K562 (cell line): ENCODE measurements around the gene UBQLN3. TPM values are rescaled to one million over a fixed set of nuclear protein-coding genes. Genes with fewer than 3 reads are reported as not detected.
A peak's percentile ranks its signal among the peaks of the same experiment; 100 is the strongest.

Experiments used
- ATAC-seq: fragments of 200-7000 bp; cut with Tn5 transposase; 3 replicates; pipeline ENCODE4 v1.9.1; 2020; ENCODE audit warnings: moderate library complexity
- BruUV-seq: library from RNA; stranded (reverse); fragments of 400-500 nt; replicated peaks from 2 replicates; lab custom pipeline; 2021; lab: Mats Ljungman, UMichigan
- CTCF ChIA-PET: fragments of 300-600 bp; formaldehyde crosslinking; extraction: SDS; loops from one replicate; lab custom pipeline; 2021; ENCODE audit warnings: low intra/inter-chr PET ratio; lab: Yijun Ruan, JAX
- POLR2A ChIA-PET: fragments of 300-600, 350-650 bp; sonication (Branson Sonifier 250); formaldehyde crosslinking; extraction: SDS; loops from one replicate; lab custom pipeline; 2021; ENCODE audit warnings: antibody characterized with exemption, inconsistent platforms; lab: Yijun Ruan, JAX
- DNase-seq, 4 experiments: peaks; one replicate each; pipeline versions ENCODE4 v3.0.0 to v3.0.0-alpha.2; 2011 to 2018; ENCODE audit warnings: low spot score in 3 of 4, mixed read lengths in 3 of 4; ENCODE audit errors: extremely low read depth in 1 of 4
- FAIRE-seq: peaks from 2 replicates; lab custom pipeline; 2011; peaks lifted over from hg19 to GRCh38; lab: Jason Lieb, UNC
- H2AFZ ChIP-seq: 2 replicates; pipeline ENCODE4 v1.6.0; 2011; ENCODE audit warnings: low read depth, low read length, control low read depth, inconsistent platforms
- H3K27ac ChIP-seq: fragments of 200-600 bp; 3 replicates; pipeline ENCODE4 v1.8.0; 2011; ENCODE audit warnings: low read depth, mild to moderate bottlenecking, control low read depth, inconsistent platforms, low read length, moderate library complexity, mixed read lengths; ENCODE audit errors: extremely low read depth
- H3K27me3 ChIP-seq, 2 experiments: fragments of 300-600 bp in 1 of 2; 2 replicates in 1 of 2; 3 replicates in 1 of 2; pipeline versions ENCODE4 v1.6.0 to v1.8.0; 2011; ENCODE audit warnings: inconsistent platforms in 2 of 2, low read length in 2 of 2, mild to moderate bottlenecking in 1 of 2, mixed read lengths in 1 of 2, moderate library complexity in 1 of 2; ENCODE audit not compliant: control insufficient read depth in 2 of 2, insufficient read depth in 2 of 2
- H3K36me3 ChIP-seq: fragments of 300-600 bp; 3 replicates; pipeline ENCODE4 v1.8.0; 2011; ENCODE audit warnings: mild to moderate bottlenecking, low read length, inconsistent platforms; ENCODE audit not compliant: control insufficient read depth, insufficient read depth
- H3K4me1 ChIP-seq, 2 experiments: fragments of 200-600 bp in 1 of 2; replicated peaks in 1 of 2; 2 replicates in 1 of 2; 3 replicates in 1 of 2; pipeline versions ENCODE4 v1.5.1 to v1.8.0; 2011; ENCODE audit warnings: inconsistent platforms in 2 of 2, low read length in 2 of 2, mild to moderate bottlenecking in 1 of 2, mixed read lengths in 1 of 2, moderate library complexity in 1 of 2; ENCODE audit not compliant: control insufficient read depth in 2 of 2, insufficient read depth in 2 of 2
- H3K4me2 ChIP-seq: 2 replicates; pipeline ENCODE4 v1.6.1; 2011; ENCODE audit warnings: low read length, control low read depth, inconsistent platforms, mixed read lengths; ENCODE audit not compliant: insufficient read depth
- H3K4me3 ChIP-seq: fragments of 200-600 bp; sonication (generic), shearing (Covaris generic); 2 replicates; pipeline ENCODE4 v1.5.1; 2016; ENCODE audit warnings: control low read depth, inconsistent platforms
- H3K79me2 ChIP-seq: fragments of 200-600 bp; 3 replicates; pipeline ENCODE4 v1.8.0; 2011; ENCODE audit warnings: low read length, inconsistent platforms; ENCODE audit not compliant: control insufficient read depth, insufficient read depth
- H3K9ac ChIP-seq, 2 experiments: 2 replicates each; pipeline versions ENCODE4 v1.6.0 to v1.6.1; 2011; ENCODE audit warnings: low read depth in 2 of 2, low read length in 2 of 2, control low read depth in 1 of 2, inconsistent platforms in 1 of 2, mild to moderate bottlenecking in 1 of 2, mixed read lengths in 1 of 2; ENCODE audit not compliant: insufficient read depth in 1 of 2
- H3K9me1 ChIP-seq: one replicate; pipeline ENCODE4 v1.6.0; 2011; ENCODE audit warnings: inconsistent platforms, mild to moderate bottlenecking, low read length, moderate library complexity; ENCODE audit not compliant: control insufficient read depth, insufficient read depth
- H3K9me3 ChIP-seq: replicated peaks from 2 replicates; pipeline ENCODE4 v1.5.1; 2011; ENCODE audit warnings: low read depth, low read length, inconsistent platforms; ENCODE audit not compliant: control insufficient read depth, insufficient read depth
- H4K20me1 ChIP-seq: replicated peaks from 2 replicates; pipeline ENCODE4 v1.6.1; 2011; ENCODE audit warnings: low read length, inconsistent platforms, mixed read lengths; ENCODE audit not compliant: control insufficient read depth, insufficient read depth
- ETV5 ChIP-seq: sonication (generic); formaldehyde crosslinking; IDR thresholded peaks from 2 replicates; pipeline ENCODE4 v1.4.0; 2020; ENCODE audit warnings: low read depth, mild to moderate bottlenecking, missing genetic modification reagents
- PBX2 ChIP-seq, 2 experiments: IDR thresholded peaks in 1 of 2; conservative IDR thresholded peaks in 1 of 2; 2 replicates each; pipeline ENCODE4 v1.6.1; 2016; ENCODE audit warnings: low read depth in 2 of 2, mild to moderate bottlenecking in 1 of 2, missing compliant biosample characterization in 1 of 2, missing genetic modification characterization in 1 of 2, moderate library complexity in 1 of 2
- PRDM10 ChIP-seq: fragments of 450-650 bp; IDR thresholded peaks from 2 replicates; pipeline ENCODE4 v1.6.1; 2018; ENCODE audit not compliant: partially characterized antibody
- SAP30 ChIP-seq: fragments of 200-600 bp; sonication (generic); IDR thresholded peaks from 2 replicates; pipeline ENCODE4 v1.6.1; 2012; ENCODE audit warnings: borderline replicate concordance, low read depth, mild to moderate bottlenecking, moderate library complexity, low read length, control low read depth, inconsistent platforms; ENCODE audit not compliant: insufficient read depth, poor library complexity, severe bottlenecking
- ZBTB34 ChIP-seq: fragments of 250-450 bp; sonication (Bioruptor Pico); IDR thresholded peaks from 2 replicates; pipeline ENCODE4 v1.8.0; 2021; ENCODE audit warnings: mild to moderate bottlenecking, moderate library complexity
- ZNF253 ChIP-seq: fragments of 250-450 bp; sonication (Bioruptor Pico); conservative IDR thresholded peaks from 2 replicates; pipeline ENCODE4 v1.6.1; 2021; ENCODE audit warnings: mild to moderate bottlenecking
- WGBS: fragments of 100-300 bp; shearing (Covaris generic); methylation state at CpG from one replicate; pipeline ENCODE4 v1.1.6; 2016; ENCODE audit warnings: low coverage, mixed read lengths; ENCODE audit not compliant: insufficient coverage; ENCODE audit errors: missing lambda C conversion rate; 5-methylcytosine and 5-hydroxymethylcytosine counted together
- in situ Hi-C: fragments of 300-500 bp; cut with MboI; formaldehyde crosslinking; loops from 4 replicates; pipeline ENCODE4 v1.15.0; 2018; ENCODE audit warnings: inconsistent platforms, mixed read lengths
- intact Hi-C: fragments of 100-400 bp; cut with micrococcal nuclease; formaldehyde crosslinking; loops from 2 replicates; pipeline ENCODE4 v1.14.2; 2022
- polyA plus RNA-seq, 8 experiments: library from polyadenylated mRNA; depleted of rRNA in 4 of 8; stranded (reverse) in 5 of 8; unstranded in 3 of 8; fragments of >200 nt; fragmentation: Nextera tagmentation in 2 of 8; fragmentation: Illumina TruSeq in 1 of 8; extraction: Ambion mirVana in 2 of 8; extraction: Trizol in 1 of 8; gene quantifications; 2 replicates each; pipeline versions ENCODE4 v1.2.1 to v1.2.3, GENCODE V29; 2011 to 2014; ENCODE audit warnings: inconsistent platforms in 1 of 8, missing spikeins in 1 of 8
- total RNA-seq, 7 experiments: library from RNA; depleted of rRNA in 6 of 7; stranded (reverse); fragments of >200 nt in 6 of 7; fragmentation: Illumina TruSeq in 2 of 7; extraction: Trizol in 2 of 7; gene quantifications; 2 replicates each; pipeline versions ENCODE4 v1.2.1 to v1.2.3, GENCODE V29; 2011 to 2021; ENCODE audit warnings: low replicate concordance in 1 of 7

Gene UBQLN3
- total and polyA plus RNA-seq, 9 of the 15 experiments (the other 6 are each of a cell fraction or from before 2014, with no cell fraction given) = 0.01 to 0.27 TPM; not detected in 7

- H2AFZ ChIP-seq = peak within 1 kb of the TSS; percentile 5; the same call in 1 of the 2 replicates
- TF ChIP-seq PRDM10 (no peak), ETV5 (no peak), ZNF253 (CRISPR knock-in tag) (no peak), SAP30 (no peak), ZBTB34 (no peak), PBX2 (CRISPR knock-in tag; IDR thresholded peaks at IDR 0.05; ENCODE audit: low read depth) (no peak), PBX2 (tag; conservative IDR thresholded peaks at IDR 0.05; ENCODE audit: low read depth) (no peak)
These were observed 38.7 kb upstream of the UBQLN3 start, which contains the start of gene OR52H1 for GRCh38 chr11:5548440-5548839. Gene OR52H1, minus strand, starts transcription at chr11:5548540. Its CDS starts 3,035 bp downstream, at chr11:5545505.

More at GRCh38 chr11:5548440-5548839, 38.7 kb upstream of the UBQLN3 start, which contains the start of gene OR52H1:
- no peak for FAIRE-seq
- Histone ChIP-seq H3K27me3 (no peaks in the 10 kb centered on the region; a peak in 1 of 5 replicates), H3K4me3 (no peak within 1 kb of the TSS), H3K79me2 (no peaks in the 10 kb centered on the region), H4K20me1 (no peaks in the 10 kb centered on the region), H3K9ac (no peak within 1 kb of the TSS), H3K9me1 (no peaks in the 10 kb centered on the region), H3K27ac (no peak within 1 kb of the TSS), H3K9me3 (no peaks in the 10 kb centered on the region), H3K4me2 (no peak within 1 kb of the TSS), H3K36me3 (no peaks in the 10 kb centered on the region), H3K4me1 (peaks cover 0 to 6% of the 10 kb centered on the region in 2 experiments; a peak in 2 of 5 replicates)
- ChIA-PET CTCF (no interaction called here), POLR2A (interaction anchor here (0.7 to 1.1 kb wide), 2 partner anchors 11 to 169 kb away, joined by 3 to 5 read pairs; no protein-coding TSS in a partner anchor)
- intact Hi-C loops = no loop called here
- DNase-seq = no peak
- whole genome bisulfite sequencing = 0% methylated on average over 1 of the region's 1 CpG
- ATAC-seq = no peak
- in situ Hi-C loops = no loop called here
- BruUV-seq = no TSS peak
